Measurements from ENCODE around the gene ADISSP. TPM values are rescaled to one million over a fixed set of nuclear protein-coding genes. Genes with fewer than 3 reads are reported as not detected.
A peak's percentile ranks its signal among the peaks of the same experiment; 100 is the strongest.

Gene ADISSP
- total and polyA plus RNA-seq, 2 of the 13 experiments (the other 11 are each of a cell fraction or from before 2014, with no cell fraction given): 38.3 to 90.6 TPM

- TF ChIP-seq ZNF576 (CRISPR knock-in tag; IDR thresholded peaks at IDR 0.05) (peak; percentile 77; the same call in 1 of the 2 replicates), GLMP (CRISPR knock-in tag; IDR thresholded peaks at IDR 0.05; ENCODE audit: borderline replicate concordance) (no peak), ATF7-NPFF (CRISPR knock-in tag; IDR thresholded peaks at IDR 0.05; ENCODE audit: low read depth) (no peak; the same call in none of the 2 replicates), ZNF484 (CRISPR knock-in tag; IDR thresholded peaks at IDR 0.05; ENCODE audit: borderline replicate concordance, low read depth) (0 out of 2 replicates have a peak, but pooled peaks have one; percentile 91), ZMYM3 (CRISPR knock-in tag; IDR thresholded peaks at IDR 0.05) (peak; percentile 100), TRIM22 (IDR thresholded peaks at IDR 0.05) (no peak), SCMH1 (CRISPR knock-in tag; IDR thresholded peaks at IDR 0.05; ENCODE audit: borderline replicate concordance) (no peak), ATRX (CRISPR knock-in tag; IDR thresholded peaks at IDR 0.05; ENCODE audit: borderline replicate concordance) (no peak), HIC2 (CRISPR knock-in tag; IDR thresholded peaks at IDR 0.05; ENCODE audit: low read depth) (no peak), MTF1 (CRISPR knock-in tag; IDR thresholded peaks at IDR 0.05) (no peak), ZNF34 (CRISPR knock-in tag; IDR thresholded peaks at IDR 0.05; ENCODE audit: borderline replicate concordance) (peak; percentile 76; the same call in 1 of the 2 replicates), CSRNP1 (CRISPR knock-in tag; IDR thresholded peaks at IDR 0.05) (no peak; the same call in 1 of the 2 replicates), ESRRA (CRISPR knock-in tag; IDR thresholded peaks at IDR 0.05; ENCODE audit: low read depth) (peak; percentile 81; the same call in 1 of the 2 replicates), DNMT3B (CRISPR knock-in tag; conservative IDR thresholded peaks at IDR 0.05) (no peak), MTA3 (CRISPR knock-in tag; IDR thresholded peaks at IDR 0.05) (no peak), NFYC (CRISPR knock-in tag; IDR thresholded peaks at IDR 0.05) (peak; percentile 82), MNT (IDR thresholded peaks at IDR 0.05) (no peak), MIER3 (CRISPR knock-in tag; IDR thresholded peaks at IDR 0.05; ENCODE audit: borderline replicate concordance) (0 out of 2 replicates have a peak, but pooled peaks have one; percentile 38), BRF2 (CRISPR knock-in tag; IDR thresholded peaks at IDR 0.05) (no peak)
Observed at GRCh38 chr20:3795511-3796468, 28.2 kb upstream of the ADISSP start, which contains the start of gene CDC25B (continued).

Measured in HepG2 (cell line).